ENCODE results near the gene ABCF2. TPM values are rescaled to one million over a fixed set of nuclear protein-coding genes. Genes with fewer than 3 reads are reported as not detected.
A peak's percentile ranks its signal among the peaks of the same experiment; 100 is the strongest.

ABCF2 gene
- 40.7 TPM for polyA plus RNA-seq (2013, experiment 1 of 2; ENCODE audit: insufficient read length)
- polyA plus RNA-seq (2013, experiment 2 of 2; ENCODE audit: insufficient read length), result 23.4 TPM

GRCh38 chr7:151226875-151227782, at the start of gene ABCF2:
Gene ABCF2 (minus strand): TSS chr7:151227205. CDS start chr7:151226458, 747 bp downstream.
- DNase-seq, result peak; percentile 99

DNA sequence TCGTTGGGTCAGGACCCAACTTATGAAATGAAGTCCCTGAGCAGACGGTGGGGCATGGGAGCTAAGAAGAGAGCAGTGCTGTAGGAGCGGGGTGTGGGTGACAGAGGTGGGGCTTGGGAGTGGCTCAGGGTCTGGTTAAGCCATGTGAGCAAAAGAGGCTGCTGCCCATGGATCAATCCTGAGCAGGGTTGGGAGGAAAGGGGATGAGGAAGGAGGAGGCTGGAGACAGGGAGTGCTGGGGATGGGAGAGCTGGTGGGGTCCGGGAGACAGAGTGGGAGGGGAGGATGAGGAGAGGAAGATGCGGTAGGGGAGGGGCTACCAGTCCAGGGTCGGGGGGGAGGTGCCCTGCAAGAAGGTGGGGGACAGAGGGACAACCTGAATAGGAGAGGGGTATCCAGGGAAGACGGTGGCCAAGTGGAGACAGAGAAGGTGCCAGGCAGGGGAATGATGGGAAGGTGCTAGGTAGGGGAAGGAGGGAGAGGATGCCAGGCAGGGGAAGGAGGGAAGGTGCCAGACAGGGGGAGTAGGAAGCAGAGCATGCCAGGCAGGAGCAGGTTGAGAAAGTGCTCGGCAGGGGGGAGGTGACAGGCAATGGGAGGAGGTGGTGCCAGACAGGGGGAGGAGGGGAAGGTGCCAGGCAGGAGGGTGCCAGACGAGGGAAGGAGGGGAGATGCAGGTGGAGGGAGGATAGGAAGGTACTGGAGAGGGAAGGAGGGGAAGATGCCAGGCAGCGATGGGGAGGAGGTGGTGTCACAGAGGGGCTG, 49.0 kb upstream of the ABCF2 start:
- no peak for DNase-seq

DNA sequence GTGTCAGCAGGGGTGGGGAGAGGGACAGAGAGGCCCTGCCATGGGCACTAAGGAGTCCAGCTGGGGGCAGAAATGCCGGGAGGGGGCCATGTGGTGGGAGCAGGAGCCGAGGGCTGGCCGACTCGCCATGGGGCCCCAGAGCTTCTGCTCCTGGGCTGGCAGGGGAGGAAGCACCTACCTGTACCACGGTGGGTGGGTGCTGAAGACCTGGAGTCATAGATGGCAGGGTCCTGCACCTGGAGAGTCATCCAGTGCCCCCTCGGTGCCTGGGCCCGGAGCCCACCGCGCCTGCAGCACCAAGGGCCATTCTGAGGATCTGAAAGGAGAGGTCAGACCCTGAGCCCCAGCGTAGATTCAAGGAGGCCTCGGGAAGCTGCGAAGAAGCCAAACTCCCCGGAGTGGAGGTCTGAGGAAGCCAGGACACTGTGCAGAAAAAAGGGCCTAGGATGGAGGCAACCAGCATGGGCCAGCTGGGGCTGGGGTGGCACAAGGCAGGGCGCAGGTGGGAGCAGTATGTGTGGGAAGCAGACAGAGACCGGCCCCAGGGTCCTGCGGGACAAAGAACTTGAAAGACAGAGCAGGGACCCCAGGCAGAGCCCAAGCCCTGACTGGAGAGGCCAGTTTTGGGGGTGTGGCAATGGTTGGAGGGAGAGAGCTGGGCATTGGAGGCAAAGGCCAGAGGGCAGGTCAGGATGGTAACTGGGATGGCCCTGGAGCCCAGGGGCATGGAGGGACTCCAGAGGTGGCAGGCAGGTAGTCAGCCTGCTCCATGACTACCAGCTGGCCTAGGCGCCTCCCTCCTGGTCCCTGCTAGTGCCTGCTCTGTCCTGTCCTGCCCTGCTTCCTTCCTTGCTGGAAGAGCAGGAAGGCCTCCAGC, 48.2 kb upstream of the ABCF2 start:
- DNase-seq, result no peak

DNA sequence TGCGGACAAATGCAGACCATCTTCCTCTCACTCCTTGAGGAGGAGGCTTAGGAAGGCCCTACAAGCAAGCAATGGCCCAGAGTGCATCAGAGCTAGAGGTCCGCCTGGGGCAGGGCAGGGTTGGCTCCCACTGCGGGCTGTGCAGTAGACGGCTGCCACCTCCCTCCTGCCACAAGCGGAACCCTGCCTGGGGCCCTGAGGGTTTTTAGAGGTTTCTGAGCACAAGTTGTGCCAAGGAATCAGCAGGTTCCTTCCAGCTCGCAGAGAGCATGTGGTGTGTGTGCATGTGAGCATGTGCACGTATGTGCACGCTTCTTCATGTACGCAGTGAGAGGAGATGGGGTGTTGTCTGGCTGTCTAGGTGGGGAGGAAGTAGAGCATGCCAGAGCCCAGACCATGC, 47.4 kb upstream of the ABCF2 start:
- no peak for DNase-seq

- DNase-seq, result no peak
Measured at GRCh38 chr7:151273651-151274390, 46.8 kb upstream of the ABCF2 start.

DNA sequence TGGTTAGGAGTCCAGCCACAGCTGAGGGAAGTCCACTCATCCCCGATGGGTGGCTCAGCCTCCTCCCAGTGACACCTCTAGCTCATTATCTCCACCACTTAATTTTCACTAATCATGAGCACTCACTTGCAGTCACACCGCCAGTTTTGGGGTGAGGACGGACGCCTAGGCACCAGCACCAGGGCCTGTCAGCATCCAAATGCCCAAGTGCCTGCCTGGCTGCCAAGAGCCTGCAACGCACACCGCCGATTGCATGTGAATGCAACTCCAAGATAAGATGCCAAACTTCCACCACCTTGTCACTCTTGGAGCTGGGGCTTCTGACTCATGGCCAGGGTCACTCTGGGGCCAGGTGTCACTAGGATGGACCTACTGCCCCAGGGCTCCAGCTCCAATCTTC, 45.9 kb upstream of the ABCF2 start:
- DNase-seq, result no peak

GRCh38 chr7:151272405-151272804, 45.4 kb upstream of the ABCF2 start:
- no peak for DNase-seq

DNA sequence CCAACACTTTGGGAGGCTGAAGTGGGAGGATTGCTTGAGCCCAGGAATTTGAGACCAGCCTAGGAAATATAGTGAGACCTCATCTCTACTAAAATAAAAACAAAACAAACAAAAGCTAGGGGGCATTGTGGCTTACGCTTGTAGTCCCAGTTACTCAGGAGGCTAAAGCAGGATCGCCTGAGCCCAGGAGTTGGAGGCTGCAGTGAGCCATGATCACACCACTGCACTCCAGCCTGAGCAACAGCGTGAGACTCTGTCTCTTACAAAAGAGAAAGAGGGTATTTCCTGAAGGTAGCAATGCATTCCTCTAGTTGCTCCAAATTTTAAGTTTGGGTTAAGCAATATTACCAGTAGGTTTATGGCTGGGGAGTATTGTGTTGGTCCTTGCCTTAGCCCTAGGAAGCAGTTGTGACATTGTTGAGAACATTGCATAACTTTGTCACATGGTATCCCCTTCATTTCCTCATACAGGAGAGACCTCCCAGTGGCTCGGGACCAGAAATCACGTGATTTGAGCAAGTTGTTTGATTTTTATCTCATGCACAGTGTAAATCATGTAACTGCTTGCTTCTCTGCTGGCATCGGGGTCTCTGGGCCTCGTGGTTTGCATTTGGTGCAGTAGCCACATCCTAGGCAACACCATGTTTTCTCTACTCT, 44.8 kb upstream of the ABCF2 start:
- no peak for DNase-seq

DNA sequence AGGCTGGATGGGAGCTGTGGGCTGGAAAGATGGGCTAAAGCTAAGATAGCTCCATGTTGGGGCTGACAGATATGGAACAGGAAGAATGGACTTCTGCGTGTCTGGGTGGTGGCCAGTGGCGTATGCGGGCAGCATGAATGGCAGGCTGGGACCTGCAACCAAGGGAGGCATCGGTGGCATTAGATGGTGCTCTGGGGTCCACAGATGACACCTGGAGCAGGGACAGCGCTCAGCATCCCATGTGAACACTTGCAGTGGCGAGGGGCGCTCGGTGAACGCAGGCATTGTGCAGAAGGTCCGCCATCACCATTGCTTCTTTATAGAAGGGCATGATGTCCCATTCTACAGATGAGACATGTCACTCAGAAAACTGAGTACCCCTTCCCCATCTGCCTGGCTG, 42.5 kb upstream of the ABCF2 start:
- DNase-seq, result no peak

- DNase-seq, result no peak
Measured at GRCh38 chr7:151265351-151265931, 38.4 kb upstream of the ABCF2 start.

DNA sequence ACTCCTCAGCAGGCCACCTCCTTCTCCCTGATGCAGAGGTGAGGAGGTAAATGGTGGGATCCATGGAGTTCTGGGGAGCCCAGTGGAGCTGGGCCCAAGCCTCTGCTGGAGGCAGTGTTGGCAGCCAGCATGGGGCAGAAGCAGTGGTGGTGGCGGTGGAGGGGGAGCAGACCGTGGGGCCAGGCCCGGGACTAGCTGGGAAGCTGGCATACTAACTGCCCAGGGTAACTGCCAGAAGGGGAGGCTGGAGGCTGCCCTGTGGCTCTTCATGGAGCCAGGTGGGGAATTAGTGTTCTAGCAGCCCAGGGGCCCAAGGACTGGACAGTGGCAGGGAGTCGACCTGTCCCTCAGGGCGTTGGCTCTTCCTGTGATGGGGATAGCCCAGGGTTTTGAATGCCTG, 37.6 kb upstream of the ABCF2 start:
- no peak for DNase-seq

DNA sequence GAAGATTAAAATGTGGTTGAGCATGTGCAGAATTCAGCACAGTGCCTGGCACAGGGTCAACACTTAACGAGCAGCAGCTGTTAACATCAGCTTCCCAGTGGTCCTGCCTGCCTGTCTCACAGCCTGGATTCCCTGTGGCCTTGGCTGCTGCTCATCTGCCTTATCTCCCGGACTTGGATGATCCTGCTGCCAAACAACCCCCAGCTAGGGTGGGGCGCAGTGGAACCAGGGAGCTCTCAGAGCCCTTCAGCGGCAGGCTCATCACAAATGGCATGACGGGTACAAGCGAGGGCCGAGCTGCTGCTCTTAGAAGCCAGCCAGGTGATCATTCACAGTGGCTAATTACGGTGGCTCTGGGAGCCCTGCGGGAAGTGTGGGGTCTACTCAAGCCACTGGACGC, 34.5 kb upstream of the ABCF2 start:
- DNase-seq, result no peak

- DNase-seq, result no peak
Measured at GRCh38 chr7:151260883-151261282, 33.9 kb upstream of the ABCF2 start.

DNA sequence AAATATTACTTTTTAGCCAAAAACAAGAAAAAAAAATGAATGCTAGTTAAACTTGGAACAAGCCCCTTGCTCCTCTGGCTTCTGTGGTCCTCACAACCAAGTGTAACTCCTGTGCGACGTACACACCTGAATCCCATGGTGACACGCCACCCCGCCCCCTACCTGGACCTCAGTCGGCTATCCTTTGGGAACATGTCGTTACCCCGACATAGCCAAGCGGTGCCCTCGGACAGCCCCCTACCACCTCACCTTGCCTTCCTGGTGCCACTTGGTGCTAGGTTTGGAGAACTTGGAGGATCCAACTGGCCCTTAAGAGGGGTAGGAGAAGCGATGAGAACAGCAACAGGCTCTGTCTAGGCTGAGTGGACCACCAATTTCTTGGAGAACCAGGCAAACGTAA, 33.5 kb upstream of the ABCF2 start:
- DNase-seq, result no peak

- no peak for DNase-seq
Measured at GRCh38 chr7:151257990-151258389, 31.0 kb upstream of the ABCF2 start.

- no peak for DNase-seq
Measured at GRCh38 chr7:151256410-151257045, 29.5 kb upstream of the ABCF2 start.

DNA sequence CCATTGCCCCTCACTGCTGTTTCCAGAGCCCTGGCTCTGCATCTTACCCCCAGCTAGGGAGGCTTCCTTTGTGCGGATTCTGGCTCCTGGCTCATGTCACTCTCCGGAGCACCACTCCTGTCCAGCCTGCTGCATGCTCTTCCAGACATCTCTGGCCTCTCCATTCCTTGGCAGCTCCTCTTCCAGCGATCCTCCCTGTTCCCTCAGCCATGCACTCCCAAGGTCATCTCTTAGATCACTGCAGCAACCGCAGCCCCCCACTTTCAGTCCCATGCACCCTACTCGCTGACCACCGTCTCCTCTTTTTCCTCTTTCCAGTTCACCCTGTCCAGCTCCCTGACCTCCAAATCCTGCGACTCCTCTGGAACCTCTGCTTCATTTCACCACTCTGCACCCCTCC, 28.4 kb upstream of the ABCF2 start:
- DNase-seq, result no peak

DNA sequence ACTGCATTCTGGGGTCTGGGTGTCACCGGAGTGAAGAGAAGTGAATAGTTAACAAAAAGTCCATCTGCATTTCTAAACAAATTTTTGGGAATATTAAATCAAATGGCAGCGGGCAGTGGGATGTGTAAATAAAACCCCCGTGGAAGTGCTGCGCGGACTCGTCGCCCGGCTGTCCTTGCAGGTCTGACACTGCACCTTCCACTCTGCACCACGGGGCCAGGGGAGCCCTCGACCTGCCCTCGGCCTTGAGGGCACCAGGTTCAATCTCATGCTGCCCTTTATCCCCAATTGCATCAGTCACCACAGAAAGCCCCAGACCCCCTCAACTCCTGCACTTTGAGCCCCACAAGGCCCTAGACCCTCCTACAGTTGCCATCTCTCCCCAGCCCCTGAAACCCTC, 27.8 kb upstream of the ABCF2 start:
- DNase-seq, result no peak

GRCh38 chr7:151254316-151254715, 27.3 kb upstream of the ABCF2 start:
- DNase-seq, result no peak

DNA sequence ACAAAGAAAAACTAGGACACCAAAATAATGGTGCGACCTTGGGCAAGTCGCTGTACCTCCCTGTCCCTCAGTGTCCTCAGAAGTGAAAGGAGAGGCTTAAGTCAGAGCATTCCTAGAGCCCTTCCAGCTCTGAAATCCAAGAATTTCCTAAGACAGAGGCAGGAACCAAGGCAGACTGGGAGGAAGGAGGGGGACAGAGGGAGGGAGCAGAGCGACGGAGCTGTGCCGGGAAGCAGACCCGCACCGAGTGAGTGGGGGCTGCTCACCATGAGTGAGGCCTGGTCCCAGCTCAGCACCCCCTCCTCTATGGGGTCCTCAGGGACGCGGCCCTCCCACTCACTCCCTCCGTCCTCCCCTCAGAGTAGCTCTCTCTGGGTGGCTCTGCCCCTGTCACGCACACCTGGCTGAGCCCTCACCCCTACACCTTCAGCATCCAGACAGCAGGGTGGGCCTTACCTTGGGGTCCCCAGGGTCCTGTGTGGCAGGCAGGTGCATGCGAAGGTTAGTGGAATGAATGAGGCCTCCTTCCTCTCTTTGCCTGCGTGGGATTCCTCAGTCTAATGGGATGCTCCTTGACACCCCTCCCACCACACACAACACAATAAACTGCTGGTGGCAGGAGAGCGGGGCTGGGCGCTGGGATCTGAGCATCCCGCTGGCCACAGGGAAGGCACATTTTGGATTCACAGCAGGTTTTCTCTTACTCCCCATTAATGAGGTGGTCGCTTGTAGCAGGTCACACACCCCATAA, 26.1 kb upstream of the ABCF2 start:
- DNase-seq, result peak; percentile 23
